GM12878 (cell line): ENCODE data around the gene WDFY4. TPM values are rescaled to one million over a fixed set of nuclear protein-coding genes. Genes with fewer than 3 reads are reported as not detected.
A peak's percentile ranks its signal among the peaks of the same experiment; 100 is the strongest.

ENCODE experiments used
- ATAC-seq: fragments of 200-7000 bp; cut with Tn5 transposase; 3 replicates; pipeline ENCODE4 v1.9.1; 2020; ENCODE audit warnings: mild to moderate bottlenecking, moderate library complexity
- BruUV-seq: library from RNA; stranded (reverse); fragments of 400-500 nt; replicated peaks from 2 replicates; lab custom pipeline; 2021; lab: Mats Ljungman, UMichigan
- CTCF ChIA-PET: fragments of 300-600 bp; sonication (Branson Sonifier 250); formaldehyde crosslinking; extraction: SDS; loops from one replicate; lab custom pipeline; 2021; ENCODE audit warnings: inconsistent platforms; lab: Yijun Ruan, JAX
- POLR2A ChIA-PET: fragments of 350-600 bp; formaldehyde crosslinking; extraction: SDS; loops from one replicate; lab custom pipeline; 2021; ENCODE audit warnings: inconsistent platforms; lab: Charles Lee
- RAD21 ChIA-PET: fragments of 300-600 bp; sonication (Branson Sonifier 250); formaldehyde crosslinking; loops from one replicate; lab custom pipeline; 2023; ENCODE audit warnings: antibody characterized with exemption; ENCODE audit not compliant: unreplicated experiment; lab: Charles Lee
- SMC1A ChIA-PET: fragments of 300-600 bp; sonication (Branson Sonifier 250); formaldehyde crosslinking; loops from one replicate; lab custom pipeline; 2023; ENCODE audit not compliant: unreplicated experiment, uncharacterized antibody; lab: Charles Lee
- DNase-seq: peaks from one replicate; pipeline ENCODE4 v3.0.0-alpha.2; 2011; ENCODE audit warnings: low read depth, low spot score
- FAIRE-seq: peaks from 3 replicates; lab custom pipeline; 2011; peaks lifted over from hg19 to GRCh38; lab: Jason Lieb, UNC
- H2AFZ ChIP-seq: 2 replicates; pipeline ENCODE4 v1.6.0; 2011; ENCODE audit warnings: low read depth, low read length, control low read depth; ENCODE audit not compliant: control insufficient read depth
- H3K27ac ChIP-seq: 2 replicates; pipeline ENCODE4 v1.5.1; 2011; ENCODE audit warnings: control low read depth; ENCODE audit not compliant: control insufficient read depth, insufficient read depth
- H3K27me3 ChIP-seq, 2 experiments: replicated peaks in 1 of 2; 2 replicates each; pipeline versions ENCODE4 v1.6.0 to v1.6.1; 2011; ENCODE audit warnings: low read length in 1 of 2; ENCODE audit not compliant: control insufficient read depth in 2 of 2, insufficient read depth in 2 of 2
- H3K36me3 ChIP-seq, 2 experiments: 2 replicates each; pipeline ENCODE4 v1.5.1; 2011; ENCODE audit warnings: low read length in 1 of 2; ENCODE audit not compliant: control insufficient read depth in 2 of 2, insufficient read depth in 2 of 2
- H3K4me1 ChIP-seq: 2 replicates; pipeline ENCODE4 v1.6.1; 2011; ENCODE audit warnings: mild to moderate bottlenecking, low read length, moderate library complexity, mixed read lengths; ENCODE audit not compliant: control insufficient read depth, insufficient read depth
- H3K4me2 ChIP-seq: 2 replicates; pipeline ENCODE4 v1.6.0; 2011; ENCODE audit warnings: control low read depth; ENCODE audit not compliant: control insufficient read depth, insufficient read depth
- H3K4me3 ChIP-seq: fragments of 200-600 bp; sonication (generic); 2 replicates; pipeline ENCODE4 v1.5.1; 2016
- H3K79me2 ChIP-seq: 2 replicates; pipeline ENCODE4 v1.6.0; 2011; ENCODE audit warnings: low read length; ENCODE audit not compliant: control insufficient read depth, insufficient read depth
- H3K9ac ChIP-seq: 2 replicates; pipeline ENCODE4 v1.8.0; 2011; ENCODE audit warnings: low read length, control low read depth, mixed read lengths; ENCODE audit not compliant: control insufficient read depth, insufficient read depth
- H3K9me3 ChIP-seq: replicated peaks from 3 replicates; pipeline ENCODE4 v1.5.1; 2011; ENCODE audit warnings: mild to moderate bottlenecking, low read length; ENCODE audit not compliant: control insufficient read depth, insufficient read depth
- H4K20me1 ChIP-seq: 2 replicates; pipeline ENCODE4 v1.6.0; 2011; ENCODE audit not compliant: control insufficient read depth, insufficient read depth
- BCL3 ChIP-seq: IDR thresholded peaks from 2 replicates; pipeline ENCODE4 v1.6.1; 2011; ENCODE audit warnings: borderline replicate concordance, low read depth, mild to moderate bottlenecking, moderate library complexity, low read length; ENCODE audit not compliant: insufficient read depth, poor library complexity, severe bottlenecking
- EP300 ChIP-seq, 2 experiments: fragments of 150-350 bp in 1 of 2; IDR thresholded peaks; 2 replicates each; pipeline ENCODE4 v1.6.1; 2011 to 2012; ENCODE audit warnings: low read depth in 2 of 2, low read length in 2 of 2, borderline replicate concordance in 1 of 2, improper control_type of control experiment in 1 of 2, inconsistent platforms in 1 of 2; ENCODE audit not compliant: control insufficient read depth in 1 of 2
- ETV6 ChIP-seq, 2 experiments: fragments of 450-650 bp in 1 of 2; IDR thresholded peaks in 1 of 2; conservative IDR thresholded peaks in 1 of 2; 2 replicates each; pipeline ENCODE4 v1.6.1; 2014; ENCODE audit warnings: antibody characterized with exemption in 1 of 2, borderline replicate concordance in 1 of 2, low read depth in 1 of 2, mild to moderate bottlenecking in 1 of 2, moderate library complexity in 1 of 2
- KDM1A ChIP-seq: fragments of 200-600 bp; sonication (generic); IDR thresholded peaks from 2 replicates; pipeline ENCODE4 v1.6.1; 2016; ENCODE audit warnings: borderline replicate concordance
- MTA3 ChIP-seq: IDR thresholded peaks from 2 replicates; pipeline ENCODE4 v1.6.1; 2012; ENCODE audit warnings: low read length, inconsistent platforms, borderline replicate concordance
- NFYB ChIP-seq: IDR thresholded peaks from 2 replicates; pipeline ENCODE4 v1.6.1; 2011; ENCODE audit warnings: low read depth, mild to moderate bottlenecking, low read length, improper control_type of control experiment, moderate library complexity; ENCODE audit not compliant: insufficient read depth
- RELB ChIP-seq: fragments of 450-650 bp; IDR thresholded peaks from 2 replicates; pipeline ENCODE4 v1.6.1; 2017; ENCODE audit warnings: low read depth, mild to moderate bottlenecking, moderate library complexity
- SIN3A ChIP-seq: IDR thresholded peaks from 2 replicates; pipeline ENCODE4 v1.6.1; 2012; ENCODE audit warnings: low read depth, low read length, improper control_type of control experiment
- SMARCA5 ChIP-seq: fragments of 450-650 bp; IDR thresholded peaks from 2 replicates; pipeline ENCODE4 v1.6.1; 2017; ENCODE audit warnings: mild to moderate bottlenecking
- USF1 ChIP-seq: IDR thresholded peaks from 2 replicates; pipeline ENCODE4 v1.6.1; 2011; ENCODE audit warnings: borderline replicate concordance, low read depth, mild to moderate bottlenecking, moderate library complexity, mixed read lengths, low read length; ENCODE audit not compliant: insufficient read depth; ENCODE audit errors: extremely low read length
- ZBTB11 ChIP-seq: fragments of 450-650 bp; formaldehyde crosslinking; IDR thresholded peaks from 2 replicates; pipeline ENCODE4 v1.5.0; 2022; ENCODE audit warnings: mild to moderate bottlenecking, missing genetic modification characterization
- ZBTB33 ChIP-seq: fragments of 450-650 bp; IDR thresholded peaks from 2 replicates; pipeline ENCODE4 v1.6.1; 2017; ENCODE audit warnings: mild to moderate bottlenecking
- WGBS: methylation state at CpG from one replicate; pipeline ENCODE4 v1.1.6; 2016; ENCODE audit warnings: low lambda C conversion rate; ENCODE audit not compliant: insufficient replicate concordance, insufficient coverage; ENCODE audit errors: missing lambda C conversion rate; 5-methylcytosine and 5-hydroxymethylcytosine counted together
- in situ Hi-C: fragments of 300-500 bp; cut with MboI; formaldehyde crosslinking; loops from 9 replicates; pipeline ENCODE4 v1.14.3; 2018; ENCODE audit warnings: mixed read lengths
- intact Hi-C: fragments of 100-400 bp; cut with micrococcal nuclease; formaldehyde crosslinking; loops from one replicate; pipeline ENCODE4 v1.14.2; 2022; ENCODE audit not compliant: unreplicated experiment
- polyA plus RNA-seq, 11 experiments: library from polyadenylated mRNA; depleted of rRNA in 4 of 11; unstranded in 6 of 11; stranded (reverse) in 5 of 11; fragments of >200 nt; fragmentation: Nextera tagmentation in 4 of 11; fragmentation: Illumina TruSeq in 1 of 11; extraction: Ambion mirVana in 4 of 11; extraction: Trizol in 1 of 11; gene quantifications; 1 replicate in 1 of 11; 2 replicates in 10 of 11; pipeline versions ENCODE4 v1.2.1 to v1.2.3, GENCODE V29; 2011 to 2016; ENCODE audit warnings: inconsistent platforms in 2 of 11, missing spikeins in 2 of 11, low read depth in 1 of 11
- total RNA-seq, 4 experiments: library from RNA; depleted of rRNA in 3 of 4; stranded (reverse); fragments of >200 nt in 3 of 4; fragmentation: Illumina TruSeq in 1 of 4; extraction: Trizol in 1 of 4; gene quantifications; 2 replicates each; pipeline versions ENCODE4 v1.2.1 to v1.2.3, GENCODE V29; 2013 to 2021

WDFY4 gene
- total and polyA plus RNA-seq, 10 of the 15 experiments (the other 5 are each of a cell fraction or from before 2014, with no cell fraction given): 13.5 to 132 (median 47.3) TPM

- WGBS: 37% methylated on average over 2 of the region's 2 CpGs
- no peak for DNase-seq
- ATAC-seq: no peak
- H3K9ac ChIP-seq: no peak overlapping the region
- ChIA-PET CTCF (interaction anchor here (1.6 to 1.7 kb wide), 2 partner anchors 13 to 24 kb away, joined by 4 to 7 read pairs; no protein-coding TSS in a partner anchor), SMC1A (interaction anchor here (1.0 to 1.9 kb wide), 7 partner anchors 9 to 82 kb away, joined by 3 to 7 read pairs (median 4); no protein-coding TSS in a partner anchor), RAD21 (interaction anchor here (1.7 kb wide), 1 partner anchor 17 kb away, joined by 5 read pairs; no protein-coding TSS in a partner anchor), POLR2A (interaction anchor here (0.9 to 1.4 kb wide), 4 partner anchors 10 to 17 kb away, joined by 3 to 5 read pairs (median 3); no protein-coding TSS in a partner anchor)
- H4K20me1 ChIP-seq: no peaks in the 10 kb centered on the region
- no TSS peak for BruUV-seq
- in situ Hi-C loops (no loop called here), intact Hi-C loops (no loop called here)
- H3K27ac ChIP-seq: peak overlapping the region; percentile 1; the same call in 1 of the 2 replicates
- peaks cover 8% of the 10 kb centered on the region; the same call in 2 of the 3 replicates for H3K9me3 ChIP-seq
- no peak overlapping the region for H2AFZ ChIP-seq
- no peaks in the 10 kb centered on the region for H3K36me3 ChIP-seq
- no peaks in the 10 kb centered on the region for H3K27me3 ChIP-seq
- FAIRE-seq: no peak
- no peaks in the 10 kb centered on the region for H3K79me2 ChIP-seq
- H3K4me1 ChIP-seq: peaks cover 31% of the 10 kb centered on the region
- peak overlapping the region; percentile 41; the same call in 1 of the 2 replicates for H3K4me2 ChIP-seq
- H3K4me3 ChIP-seq: no peak overlapping the region
- no peak for TF ChIP-seq EP300 (IDR thresholded peaks at IDR 0.05; ENCODE audit: borderline replicate concordance in 1 of 2, control insufficient read depth in 1 of 2, low read depth in 2 of 2, low read length in 2 of 2)
- TF ChIP-seq KDM1A: no peak
- TF ChIP-seq ETV6 (conservative IDR thresholded peaks at IDR 0.05 in 1 of 2, IDR thresholded peaks at IDR 0.05 in 1 of 2; ENCODE audit: borderline replicate concordance in 1 of 2, low read depth in 1 of 2): no peak
- no peak for TF ChIP-seq RELB
- TF ChIP-seq USF1: no peak
- 0 out of 2 replicates have a peak, but pooled peaks have one; percentile 41 for TF ChIP-seq SMARCA5
- TF ChIP-seq NFYB: no peak
- no peak for TF ChIP-seq SIN3A
- TF ChIP-seq MTA3: no peak
- no peak for TF ChIP-seq ZBTB11 (CRISPR knock-in tag)
- no peak for TF ChIP-seq ZBTB33
- TF ChIP-seq BCL3: no peak
Measured at GRCh38 chr10:48677625-48678024, 7.0 kb upstream of the WDFY4 start.
